Measurements from ENCODE around the gene ADAMTSL3.

DNA sequence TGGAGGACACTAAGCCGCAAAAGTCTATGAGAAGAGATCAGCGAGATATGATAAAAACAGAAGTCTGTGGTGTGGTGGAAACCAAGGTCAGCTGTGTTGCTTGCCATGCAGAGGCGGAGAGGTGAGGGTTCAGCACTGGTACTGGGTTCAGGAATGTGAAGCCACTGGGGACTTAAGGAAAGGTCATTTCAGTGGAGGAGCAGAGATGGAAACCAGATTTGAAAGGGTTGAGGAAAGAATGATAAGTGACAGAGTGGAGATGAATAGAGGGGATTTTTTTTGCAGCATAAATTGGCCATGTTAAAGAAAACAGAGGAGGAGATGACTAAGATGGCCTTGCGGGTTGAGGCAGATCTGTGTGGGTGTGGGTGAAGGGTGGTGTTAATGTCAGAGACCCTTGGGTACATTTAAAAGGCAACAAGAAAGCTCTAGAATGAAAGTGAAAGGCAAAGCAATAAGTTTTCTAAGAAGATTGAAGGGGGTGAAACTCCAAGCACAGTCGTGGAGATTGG is 265.5 kb downstream of the ADAMTSL3 start:
- TF ChIP-seq, protein P1, sequence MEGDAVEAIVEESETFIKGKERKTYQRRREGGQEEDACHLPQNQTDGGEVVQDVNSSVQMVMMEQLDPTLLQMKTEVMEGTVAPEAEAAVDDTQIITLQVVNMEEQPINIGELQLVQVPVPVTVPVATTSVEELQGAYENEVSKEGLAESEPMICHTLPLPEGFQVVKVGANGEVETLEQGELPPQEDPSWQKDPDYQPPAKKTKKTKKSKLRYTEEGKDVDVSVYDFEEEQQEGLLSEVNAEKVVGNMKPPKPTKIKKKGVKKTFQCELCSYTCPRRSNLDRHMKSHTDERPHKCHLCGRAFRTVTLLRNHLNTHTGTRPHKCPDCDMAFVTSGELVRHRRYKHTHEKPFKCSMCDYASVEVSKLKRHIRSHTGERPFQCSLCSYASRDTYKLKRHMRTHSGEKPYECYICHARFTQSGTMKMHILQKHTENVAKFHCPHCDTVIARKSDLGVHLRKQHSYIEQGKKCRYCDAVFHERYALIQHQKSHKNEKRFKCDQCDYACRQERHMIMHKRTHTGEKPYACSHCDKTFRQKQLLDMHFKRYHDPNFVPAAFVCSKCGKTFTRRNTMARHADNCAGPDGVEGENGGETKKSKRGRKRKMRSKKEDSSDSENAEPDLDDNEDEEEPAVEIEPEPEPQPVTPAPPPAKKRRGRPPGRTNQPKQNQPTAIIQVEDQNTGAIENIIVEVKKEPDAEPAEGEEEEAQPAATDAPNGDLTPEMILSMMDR (IDR thresholded peaks at IDR 0.05), result no peak
- TF ChIP-seq EZH2 (IDR thresholded peaks at IDR 0.05; ENCODE audit: borderline replicate concordance, insufficient read depth, low read depth, low read length, poor library complexity, severe bottlenecking), result no peak
